Osteoblast (primary cell): ENCODE results near the gene SARS1. TPM values are rescaled to one million over a fixed set of nuclear protein-coding genes. Genes with fewer than 3 reads are reported as not detected.
A peak's percentile ranks its signal among the peaks of the same experiment; 100 is the strongest.

Experiments used
- DNase-seq: peaks from one replicate; pipeline ENCODE4 v3.0.0; 2011; ENCODE audit warnings: low spot score, mixed read lengths; ENCODE audit not compliant: insufficient read length; ENCODE audit errors: missing footprints
- H2AFZ ChIP-seq: 2 replicates; pipeline ENCODE4 v1.6.0; 2011; ENCODE audit warnings: mild to moderate bottlenecking, low read length
- H3K27ac ChIP-seq: 2 replicates; pipeline ENCODE4 v1.5.1; 2011; ENCODE audit warnings: mild to moderate bottlenecking, low read depth, low read length, moderate library complexity
- H3K27me3 ChIP-seq: 2 replicates; pipeline ENCODE4 v1.6.0; 2012; ENCODE audit warnings: mild to moderate bottlenecking, control low read depth, inconsistent platforms, low read length, moderate library complexity; ENCODE audit not compliant: insufficient read depth
- H3K36me3 ChIP-seq: 2 replicates; pipeline ENCODE4 v1.5.1; 2011; ENCODE audit warnings: mild to moderate bottlenecking, low read length, control low read depth, moderate library complexity; ENCODE audit not compliant: insufficient read depth
- H3K4me1 ChIP-seq: 2 replicates; pipeline ENCODE4 v1.5.1; 2011; ENCODE audit warnings: mild to moderate bottlenecking, low read length, control low read depth, moderate library complexity; ENCODE audit not compliant: insufficient read depth
- H3K4me2 ChIP-seq: 2 replicates; pipeline ENCODE4 v1.6.0; 2011; ENCODE audit warnings: mild to moderate bottlenecking, low read length; ENCODE audit not compliant: insufficient read depth
- H3K4me3 ChIP-seq: fragments of 200-600 bp; sonication (generic); 3 replicates; pipeline ENCODE4 v1.5.1; 2012; ENCODE audit warnings: mild to moderate bottlenecking, low read length, inconsistent platforms; ENCODE audit not compliant: insufficient read depth
- H3K79me2 ChIP-seq: 2 replicates; pipeline ENCODE4 v1.6.0; 2012; ENCODE audit warnings: mild to moderate bottlenecking, low read length, control low read depth, inconsistent platforms; ENCODE audit not compliant: insufficient read depth
- H3K9me3 ChIP-seq: 2 replicates; pipeline ENCODE4 v1.5.1; 2011; ENCODE audit warnings: low read depth, low read length, control low read depth
- H4K20me1 ChIP-seq: 2 replicates; pipeline ENCODE4 v1.6.0; 2012; ENCODE audit warnings: mild to moderate bottlenecking, low read length, control low read depth; ENCODE audit not compliant: insufficient read depth
- CTCF ChIP-seq: IDR thresholded peaks from 2 replicates; pipeline ENCODE4 v1.5.1; 2011; ENCODE audit warnings: mild to moderate bottlenecking, low read depth, low read length, moderate library complexity; ENCODE audit errors: extremely low read depth
- total RNA-seq: library from RNA; depleted of rRNA; stranded (reverse); fragments of >200 nt; gene quantifications from 2 replicates; pipeline ENCODE4 v1.2.3, GENCODE V29; 2012

The SARS1 gene
- total RNA-seq, 1 donor: 392 TPM

- H3K9me3 ChIP-seq: no peaks in the 10 kb centered on the region
- no peak overlapping the region for H2AFZ ChIP-seq
- H3K36me3 ChIP-seq: peaks cover 18% of the 10 kb centered on the region
- no peaks in the 10 kb centered on the region for H4K20me1 ChIP-seq
- no peak overlapping the region for H3K27ac ChIP-seq
- H3K4me3 ChIP-seq: no peak overlapping the region
- peak; percentile 65 for DNase-seq
- no peak overlapping the region for H3K4me2 ChIP-seq
- no peak for TF ChIP-seq CTCF
- H3K4me1 ChIP-seq: peaks cover 44% of the 10 kb centered on the region
- H3K27me3 ChIP-seq: no peaks in the 10 kb centered on the region
- H3K79me2 ChIP-seq: peaks cover 32% of the 10 kb centered on the region
Observed at GRCh38 chr1:109279615-109280278, 66.0 kb downstream of the SARS1 start.

GRCh38 chr1:109280862-109281261, 67.1 kb downstream of the SARS1 start:
- Histone ChIP-seq H3K4me2 (no peak overlapping the region), H3K27ac (no peak overlapping the region)

GRCh38 chr1:109281680-109282496, 68.2 kb downstream of the SARS1 start:
- Histone ChIP-seq H3K4me3 (peak overlapping the region; percentile 98), H3K4me1 (peaks cover 27% of the 10 kb centered on the region), H4K20me1 (no peaks in the 10 kb centered on the region), H3K9me3 (no peaks in the 10 kb centered on the region), H3K79me2 (peaks cover 32% of the 10 kb centered on the region), H3K27me3 (no peaks in the 10 kb centered on the region), H3K27ac (peak overlapping the region; percentile 84), H3K4me2 (peak overlapping the region; percentile 89), H2AFZ (peak overlapping the region; percentile 99), H3K36me3 (peaks cover 18% of the 10 kb centered on the region)
- TF ChIP-seq CTCF: no peak
- DNase-seq: peak; percentile 85

More at GRCh38 chr1:109280862-109281261, 67.1 kb downstream of the SARS1 start:
- Histone ChIP-seq H3K4me1 (peaks cover 33% of the 10 kb centered on the region), H2AFZ (no peak overlapping the region), H3K79me2 (peaks cover 32% of the 10 kb centered on the region), H3K4me3 (no peak overlapping the region), H3K27me3 (no peaks in the 10 kb centered on the region), H4K20me1 (no peaks in the 10 kb centered on the region), H3K9me3 (no peaks in the 10 kb centered on the region), H3K36me3 (peaks cover 18% of the 10 kb centered on the region)
- DNase-seq: no peak
- no peak for TF ChIP-seq CTCF

- Histone ChIP-seq H3K4me2 (peak overlapping the region; percentile 89), H3K27me3 (no peaks in the 10 kb centered on the region), H3K27ac (peak overlapping the region; percentile 84), H3K4me3 (peak overlapping the region; percentile 98), H3K79me2 (peaks cover 32% of the 10 kb centered on the region), H2AFZ (peak overlapping the region; percentile 99), H3K9me3 (no peaks in the 10 kb centered on the region), H3K36me3 (peaks cover 17% of the 10 kb centered on the region), H3K4me1 (peaks cover 27% of the 10 kb centered on the region), H4K20me1 (no peaks in the 10 kb centered on the region)
- no peak for TF ChIP-seq CTCF
- peak; percentile 76 for DNase-seq
Observed at GRCh38 chr1:109282497-109282951, 68.8 kb downstream of the SARS1 start.
